Liver (tissue), 9 donors: ENCODE measurements around the gene TMEM106A. TPM values are rescaled to one million over a fixed set of nuclear protein-coding genes. Genes with fewer than 3 reads are reported as not detected.

Source experiments
- DNase-seq: peaks from one replicate; pipeline ENCODE4 v3.0.0-alpha.2; 2017; ENCODE audit warnings: low spot score
- H3K27ac ChIP-seq, 2 donors: one replicate each; pipeline ENCODE4 v1.7.0; 2013; ENCODE audit warnings: inconsistent platforms in 2 of 2, low read length in 2 of 2, control low read depth in 1 of 2, low read depth in 1 of 2, mild to moderate bottlenecking in 1 of 2
- H3K27me3 ChIP-seq, 4 donors: one replicate each; pipeline versions ENCODE4 v1.6.1 to v1.7.0; 2013; ENCODE audit warnings: low read length in 3 of 4, inconsistent platforms in 1 of 4, mild to moderate bottlenecking in 1 of 4, moderate library complexity in 1 of 4; ENCODE audit not compliant: control insufficient read depth in 4 of 4, insufficient read depth in 4 of 4
- H3K36me3 ChIP-seq, 4 donors: one replicate each; pipeline versions ENCODE4 v1.6.1 to v1.7.0; 2013; ENCODE audit warnings: low read length in 3 of 4, mild to moderate bottlenecking in 3 of 4, low read depth in 1 of 4, moderate library complexity in 1 of 4; ENCODE audit not compliant: control insufficient read depth in 4 of 4, insufficient read depth in 3 of 4
- H3K4me1 ChIP-seq, 4 donors: one replicate each; pipeline versions ENCODE4 v1.6.1 to v1.7.0; 2013; ENCODE audit warnings: low read length in 3 of 4, mild to moderate bottlenecking in 3 of 4, moderate library complexity in 1 of 4; ENCODE audit not compliant: control insufficient read depth in 4 of 4, insufficient read depth in 4 of 4
- H3K4me3 ChIP-seq, 3 donors: one replicate each; pipeline versions ENCODE4 v1.6.1 to v1.7.0; 2013; ENCODE audit warnings: low read length in 3 of 3, control low read depth in 1 of 3, low read depth in 1 of 3, mild to moderate bottlenecking in 1 of 3
- H3K9ac ChIP-seq, 2 donors: one replicate each; pipeline ENCODE4 v1.7.0; 2013; ENCODE audit warnings: low read length in 2 of 2, mild to moderate bottlenecking in 2 of 2, moderate library complexity in 2 of 2, control low read depth in 1 of 2, low read depth in 1 of 2
- H3K9me3 ChIP-seq, 4 donors: one replicate each; pipeline versions ENCODE4 v1.6.1 to v1.7.0; 2013; ENCODE audit warnings: low read length in 3 of 4; ENCODE audit not compliant: control insufficient read depth in 4 of 4
- ATF3 ChIP-seq: IDR thresholded peaks from 2 replicates; pipeline ENCODE4 v1.6.1; 2016; ENCODE audit warnings: antibody characterized with exemption
- CTCF ChIP-seq: fragments of 150-350 bp; IDR thresholded peaks from 2 replicates; pipeline ENCODE4 v1.5.1; 2017; ENCODE audit warnings: improper control_type of control experiment, low read depth, low read length; ENCODE audit not compliant: missing input control
- EGR1 ChIP-seq, 2 donors: IDR thresholded peaks; 2 replicates each; pipeline ENCODE4 v1.6.1; 2016 to 2018; ENCODE audit warnings: antibody characterized with exemption in 2 of 2, low read depth in 2 of 2
- FOXA1 ChIP-seq: IDR thresholded peaks from 2 replicates; pipeline ENCODE4 v1.6.1; 2016; ENCODE audit warnings: antibody characterized with exemption
- FOXA2 ChIP-seq: IDR thresholded peaks from 2 replicates; pipeline ENCODE4 v1.6.1; 2016; ENCODE audit warnings: antibody characterized with exemption
- GABPA ChIP-seq, 2 donors: IDR thresholded peaks in 1 of 2; conservative IDR thresholded peaks in 1 of 2; 2 replicates each; pipeline ENCODE4 v1.6.1; 2016; ENCODE audit warnings: antibody characterized with exemption in 2 of 2, mild to moderate bottlenecking in 1 of 2, moderate library complexity in 1 of 2
- HNF4A ChIP-seq, 2 donors: conservative IDR thresholded peaks; 2 replicates each; pipeline ENCODE4 v1.6.1; 2016; ENCODE audit warnings: antibody characterized with exemption in 2 of 2, mild to moderate bottlenecking in 2 of 2
- HNF4G ChIP-seq: IDR thresholded peaks from 2 replicates; pipeline ENCODE4 v1.6.1; 2016; ENCODE audit warnings: antibody characterized with exemption
- JUND ChIP-seq, 2 donors: IDR thresholded peaks; 2 replicates each; pipeline ENCODE4 v1.6.1; 2016; ENCODE audit warnings: antibody characterized with exemption in 2 of 2
- MAX ChIP-seq: IDR thresholded peaks from 2 replicates; pipeline ENCODE4 v1.6.1; 2016; ENCODE audit warnings: antibody characterized with exemption
- NR2F2 ChIP-seq: IDR thresholded peaks from 2 replicates; pipeline ENCODE4 v1.6.1; 2016; ENCODE audit warnings: antibody characterized with exemption
- RAD21 ChIP-seq, 2 donors: IDR thresholded peaks; 2 replicates each; pipeline ENCODE4 v1.6.1; 2016; ENCODE audit warnings: antibody characterized with exemption in 2 of 2, mild to moderate bottlenecking in 2 of 2
- REST ChIP-seq: IDR thresholded peaks from 2 replicates; pipeline ENCODE4 v1.6.1; 2016; ENCODE audit warnings: antibody characterized with exemption, mild to moderate bottlenecking
- RXRA ChIP-seq, 2 donors: IDR thresholded peaks; 2 replicates each; pipeline ENCODE4 v1.6.1; 2017 to 2018; ENCODE audit warnings: antibody characterized with exemption in 2 of 2, mild to moderate bottlenecking in 1 of 2
- SP1 ChIP-seq: IDR thresholded peaks from 2 replicates; pipeline ENCODE4 v1.6.1; 2018; ENCODE audit warnings: antibody characterized with exemption, mild to moderate bottlenecking
- TAF1 ChIP-seq: conservative IDR thresholded peaks from 2 replicates; pipeline ENCODE4 v1.6.1; 2016; ENCODE audit warnings: antibody characterized with exemption, mild to moderate bottlenecking
- YY1 ChIP-seq: IDR thresholded peaks from 2 replicates; pipeline ENCODE4 v1.6.1; 2016; ENCODE audit warnings: antibody characterized with exemption, mild to moderate bottlenecking
- ZBTB33 ChIP-seq: IDR thresholded peaks from 2 replicates; pipeline ENCODE4 v1.6.1; 2016; ENCODE audit warnings: antibody characterized with exemption
- WGBS: extraction: QIAGEN DNeasy Blood & Tissue Kit; methylation state at CpG from one replicate; pipeline ENCODE4 v1.1.7; 2013; 5-methylcytosine and 5-hydroxymethylcytosine counted together
- polyA plus RNA-seq, 2 donors: library from polyadenylated mRNA; stranded (reverse) in 1 of 2; unstranded in 1 of 2; fragments of 200-250 nt in 1 of 2; fragments of >200 nt in 1 of 2; fragmentation: Nextera tagmentation in 1 of 2; extraction: Ambion mirVana in 1 of 2; gene quantifications; one replicate each; pipeline versions ENCODE4 v1.2.1 to v1.2.3, GENCODE V29; 2013 to 2015
- total RNA-seq, 2 donors: library from RNA; depleted of rRNA; stranded (reverse); fragments of >200 nt; gene quantifications; one replicate each; pipeline ENCODE4 v1.2.3, GENCODE V29; 2014
- donor health status: healthy.
- donor health status: healthy.
- donor health status: healthy.
- donor health status: healthy.
- donor health status: healthy.

Gene TMEM106A
- total and polyA plus RNA-seq, 4 donors: 1.3 to 3.8 (median 2.6) TPM

GRCh38 chr17:43175213-43176118 is 36.2 kb upstream of the TMEM106A start:
- Histone ChIP-seq H3K27ac (peak overlapping the region; percentile 64 to 77), H3K4me3 (no peak overlapping the region), H3K27me3 (no peaks in the 10 kb centered on the region), H3K9me3 (no peaks in the 10 kb centered on the region), H3K4me1 (peaks cover 10 to 58% (median 39%) of the 10 kb centered on the region in 4 donors), H3K36me3 (peaks cover 8 to 19% (median 14%) of the 10 kb centered on the region in 4 donors), H3K9ac (no peak overlapping the region)
- no peak for TF ChIP-seq RAD21 (IDR thresholded peaks at IDR 0.05)
- no peak for TF ChIP-seq MAX
- no peak for TF ChIP-seq NR2F2
- no peak for TF ChIP-seq JUND (IDR thresholded peaks at IDR 0.05)
- no peak for TF ChIP-seq HNF4G
- TF ChIP-seq EGR1 (IDR thresholded peaks at IDR 0.05; ENCODE audit: low read depth in 2 of 2): no peak
- TF ChIP-seq TAF1: no peak
- no peak for TF ChIP-seq YY1
- TF ChIP-seq FOXA1: no peak
- TF ChIP-seq RXRA (IDR thresholded peaks at IDR 0.05): no peak
- no peak for TF ChIP-seq ATF3
- no peak for TF ChIP-seq FOXA2
- no peak for TF ChIP-seq HNF4A (conservative IDR thresholded peaks at IDR 0.05)
- TF ChIP-seq ZBTB33: no peak
- TF ChIP-seq REST: no peak
- no peak for TF ChIP-seq GABPA (IDR thresholded peaks at IDR 0.05 in 1 of 2, conservative IDR thresholded peaks at IDR 0.05 in 1 of 2)
- no peak for DNase-seq
- 63% methylated on average over 4 of the region's 4 CpGs for WGBS

- 17% methylated on average over 2 of the region's 2 CpGs for whole genome bisulfite sequencing
- TF ChIP-seq HNF4G: peak; percentile 83
- peak; percentile 92 for TF ChIP-seq SP1
- peak; percentile 87 for TF ChIP-seq MAX
- TF ChIP-seq FOXA2: peak; percentile 11
- peak; percentile 32 to 82 for TF ChIP-seq GABPA (IDR thresholded peaks at IDR 0.05 in 1 of 2, conservative IDR thresholded peaks at IDR 0.05 in 1 of 2)
- TF ChIP-seq JUND (IDR thresholded peaks at IDR 0.05): peak in 1 of 2 donors; percentile 55
- TF ChIP-seq EGR1 (IDR thresholded peaks at IDR 0.05; ENCODE audit: low read depth in 2 of 2): peak in 1 of 2 donors; percentile 58
- TF ChIP-seq RAD21 (IDR thresholded peaks at IDR 0.05): peak; percentile 52 to 66
- TF ChIP-seq REST: peak; percentile 74
- no peak for TF ChIP-seq CTCF
- peak; percentile 51 for TF ChIP-seq NR2F2
These were observed 35.5 kb upstream of the TMEM106A start for GRCh38 chr17:43176119-43176570.

More at GRCh38 chr17:43176119-43176570, 35.5 kb upstream of the TMEM106A start:
- Histone ChIP-seq H3K4me3 (peak overlapping the region in 1 of 3 donors; percentile 10), H3K27ac (peak overlapping the region; percentile 64 to 77), H3K36me3 (peaks cover 13 to 23% (median 18%) of the 10 kb centered on the region in 4 donors), H3K9me3 (no peaks in the 10 kb centered on the region), H3K4me1 (peaks cover 10 to 52% (median 39%) of the 10 kb centered on the region in 4 donors), H3K27me3 (no peaks in the 10 kb centered on the region), H3K9ac (peak overlapping the region in 1 of 2 donors; percentile 28)
- DNase-seq: no peak
